Measurements from ENCODE around the gene VPS45. TPM values are rescaled to one million over a fixed set of nuclear protein-coding genes. Genes with fewer than 3 reads are reported as not detected.
"Not testable (repeated sequence)": the region's sequence is repeated elsewhere in the genome, so short reads cannot be mapped to it uniquely, and the experiment has no call there.

Gene VPS45
- total and polyA plus RNA-seq, 2 experiments from 2014 or later, result 53.4 to 71.2 TPM

DNA sequence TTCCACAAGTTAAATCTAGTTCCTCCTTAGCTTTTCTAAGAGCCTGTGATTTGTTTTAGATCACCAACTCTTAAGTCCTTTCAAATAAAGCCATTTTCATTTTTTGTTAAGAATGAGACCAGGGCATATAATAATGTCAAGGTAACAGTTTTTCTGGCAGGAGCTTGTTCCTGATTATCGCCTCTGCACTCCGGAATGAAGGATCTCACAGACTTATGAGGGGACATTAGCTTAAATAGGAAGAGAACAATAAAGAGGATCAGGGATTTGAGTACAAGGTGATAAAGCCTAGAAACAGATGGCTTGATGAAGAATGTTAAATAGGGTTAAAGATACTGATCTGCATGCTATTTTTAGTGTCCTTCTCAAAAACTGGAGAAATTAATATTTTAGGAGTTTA, 43.4 kb upstream of the VPS45 start:
- TF ChIP-seq CTCF (IDR thresholded peaks at IDR 0.05; ENCODE audit: low read depth, low read length), result no peak
- H3K36me3 ChIP-seq, result no peaks in the 10 kb centered on the region
- no peak overlapping the region for H3K27ac ChIP-seq
- H3K27me3 ChIP-seq, result no peaks in the 10 kb centered on the region
- peaks cover 7% of the 10 kb centered on the region for H3K4me1 ChIP-seq (ENCODE audit: low read depth)
- no peak for DNase-seq (ENCODE audit: low read depth in 1 of 2, low spot score in 1 of 2)
- no peak overlapping the region for H3K4me3 ChIP-seq
- H3K9me3 ChIP-seq (ENCODE audit: low read depth), result no peaks in the 10 kb centered on the region

DNA sequence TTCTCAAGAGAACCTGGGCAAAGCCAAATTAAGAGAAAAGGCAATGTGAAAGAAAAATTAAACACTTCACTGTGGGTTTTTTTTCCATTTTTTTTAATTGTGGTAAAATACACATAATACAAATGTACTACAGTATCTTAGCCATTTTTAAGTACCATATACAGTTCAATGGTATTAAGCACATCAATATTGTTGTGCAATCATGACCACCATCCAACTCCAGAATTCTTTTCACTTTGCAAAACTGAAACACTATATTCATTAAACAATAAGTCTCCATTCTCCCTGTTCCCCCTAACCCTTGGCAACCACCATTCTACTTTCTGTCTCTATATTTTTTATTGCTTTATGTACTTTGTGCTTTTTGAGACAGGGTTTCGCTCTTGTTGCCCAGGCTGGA, 39.3 kb upstream of the VPS45 start:
- Histone ChIP-seq H3K27me3 (no peaks in the 10 kb centered on the region), H3K36me3 (no peaks in the 10 kb centered on the region), H3K27ac (no peak overlapping the region), H3K4me1 (ENCODE audit: low read depth) (peaks cover 5% of the 10 kb centered on the region), H3K4me3 (no peak overlapping the region), H3K9me3 (ENCODE audit: low read depth) (no peaks in the 10 kb centered on the region)
- DNase-seq (ENCODE audit: low read depth in 1 of 2, low spot score in 1 of 2), result no peak
- TF ChIP-seq CTCF (IDR thresholded peaks at IDR 0.05; ENCODE audit: low read depth, low read length), result no peak

GRCh38 chr1:150034336-150034735, 33.2 kb upstream of the VPS45 start:
- no peak for DNase-seq (ENCODE audit: low read depth in 1 of 2, low spot score in 1 of 2)
- no peak for TF ChIP-seq CTCF (IDR thresholded peaks at IDR 0.05; ENCODE audit: low read depth, low read length)
- no peaks in the 10 kb centered on the region for H3K36me3 ChIP-seq
- H3K9me3 ChIP-seq (ENCODE audit: low read depth), result no peaks in the 10 kb centered on the region
- H3K4me3 ChIP-seq, result no peak overlapping the region
- no peak overlapping the region for H3K27ac ChIP-seq
- H3K27me3 ChIP-seq, result no peaks in the 10 kb centered on the region
- peaks cover 5% of the 10 kb centered on the region for H3K4me1 ChIP-seq (ENCODE audit: low read depth)

GRCh38 chr1:150049926-150050325, 17.6 kb upstream of the VPS45 start:
- no peak for TF ChIP-seq CTCF (IDR thresholded peaks at IDR 0.05; ENCODE audit: low read depth, low read length)
- Histone ChIP-seq H3K36me3 (no peaks in the 10 kb centered on the region), H3K4me1 (ENCODE audit: low read depth) (no peaks in the 10 kb centered on the region), H3K27ac (no peak overlapping the region), H3K9me3 (ENCODE audit: low read depth) (no peaks in the 10 kb centered on the region), H3K27me3 (no peaks in the 10 kb centered on the region), H3K4me3 (no peak overlapping the region)
- no peak for DNase-seq (ENCODE audit: low read depth in 1 of 2, low spot score in 1 of 2)

DNA sequence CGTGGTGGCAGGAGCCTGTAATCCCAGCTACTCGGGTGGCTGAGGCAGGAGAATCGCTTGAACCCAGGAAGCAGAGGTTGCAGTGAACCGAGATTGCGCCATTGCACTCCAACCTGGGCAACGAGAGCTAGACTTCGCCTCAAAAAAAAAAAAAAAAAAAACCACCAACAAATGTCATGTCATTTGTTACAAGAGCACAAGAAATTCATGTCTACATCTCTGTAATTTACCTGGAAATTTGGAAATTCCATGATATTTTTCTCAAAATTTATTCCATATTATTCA, 16.5 kb upstream of the VPS45 start:
- Histone ChIP-seq H3K9me3 (ENCODE audit: low read depth) (no peaks in the 10 kb centered on the region), H3K36me3 (no peaks in the 10 kb centered on the region), H3K27me3 (no peaks in the 10 kb centered on the region), H3K4me1 (ENCODE audit: low read depth) (no peaks in the 10 kb centered on the region), H3K4me3 (no peak overlapping the region), H3K27ac (no peak overlapping the region)
- DNase-seq (ENCODE audit: low read depth in 1 of 2, low spot score in 1 of 2), result no peak
- no peak for TF ChIP-seq CTCF (IDR thresholded peaks at IDR 0.05; ENCODE audit: low read depth, low read length)

DNA sequence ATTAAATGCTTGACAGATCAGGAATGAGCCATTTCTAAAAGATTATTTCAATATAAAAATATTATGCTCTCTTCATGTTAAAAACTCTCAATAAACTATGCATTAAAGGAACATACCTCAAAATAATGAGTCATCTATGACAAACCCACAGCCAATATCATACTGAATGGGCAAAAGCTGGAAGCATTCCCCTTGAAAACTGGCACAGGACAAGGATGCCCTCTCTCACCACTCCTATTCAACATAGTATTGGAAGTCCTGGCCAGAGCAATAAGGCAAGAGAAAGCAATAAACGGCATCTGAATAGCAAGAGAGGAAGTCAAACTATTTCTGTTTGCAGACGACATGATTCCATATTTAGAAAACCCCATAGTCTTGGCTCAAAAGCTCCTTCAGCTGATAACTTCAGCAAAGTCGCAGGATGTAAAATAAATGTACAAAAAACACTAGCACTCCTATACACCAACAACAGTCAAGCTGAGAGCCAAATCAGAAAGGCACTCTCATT, 15.6 kb upstream of the VPS45 start:
- not testable (repeated sequence) for DNase-seq (ENCODE audit: low read depth in 1 of 2, low spot score in 1 of 2); H3K36me3 ChIP-seq; H3K27me3 ChIP-seq; H3K9me3 ChIP-seq (ENCODE audit: low read depth); H3K27ac ChIP-seq; H3K4me1 ChIP-seq (ENCODE audit: low read depth); H3K4me3 ChIP-seq
